Fibroblast of skin of left quadriceps (primary cell): ENCODE measurements around the gene WDFY2.
A peak's percentile ranks its signal among the peaks of the same experiment; 100 is the strongest.
"Not testable (repeated sequence)": the region's sequence is repeated elsewhere in the genome, so short reads cannot be mapped to it uniquely, and the experiment has no call there.

Source experiments
- DNase-seq, 2 experiments: peaks; one replicate each; pipeline ENCODE4 v3.0.0-alpha.2; 2013; ENCODE audit warnings: low read depth in 2 of 2

The WDFY2 gene

GRCh38 chr13:51632591-51633362 is 48.5 kb downstream of the WDFY2 start:
- no peak for DNase-seq

DNA sequence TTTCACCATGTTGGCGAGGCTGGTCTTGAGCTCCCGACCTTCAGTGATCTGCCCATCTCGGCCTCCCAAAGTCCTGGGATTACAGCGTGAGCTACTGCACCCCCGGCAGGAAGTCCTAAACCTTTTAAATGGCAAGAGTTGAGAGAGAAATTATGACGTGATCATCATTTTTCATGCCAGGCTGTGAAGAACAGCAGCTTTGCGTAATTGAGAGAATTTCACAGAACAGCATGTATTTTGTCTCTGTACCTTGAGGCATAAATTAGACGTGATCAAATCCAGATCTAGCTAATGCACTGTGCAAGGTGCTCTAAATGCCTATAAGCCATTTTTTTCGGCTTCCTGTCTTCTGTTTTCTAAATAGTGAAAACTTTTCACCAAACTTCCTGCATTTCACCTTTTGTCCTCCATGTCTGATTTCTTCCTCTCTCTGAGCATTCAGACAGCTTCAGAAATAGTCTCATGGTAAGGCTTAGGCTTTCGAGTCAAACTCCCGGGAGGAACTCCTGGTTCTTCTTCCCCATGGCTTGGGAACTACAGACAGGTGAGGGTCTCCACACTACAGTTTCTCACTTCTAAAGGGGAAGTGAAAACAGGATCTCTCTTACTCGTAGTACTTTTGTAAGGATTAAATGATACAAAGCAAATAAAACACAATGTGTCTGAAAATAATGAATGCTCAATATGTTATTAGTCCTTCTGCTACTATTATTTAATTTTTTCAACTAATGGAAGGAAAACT is 51.0 kb downstream of the WDFY2 start:
- no peak for DNase-seq

DNA sequence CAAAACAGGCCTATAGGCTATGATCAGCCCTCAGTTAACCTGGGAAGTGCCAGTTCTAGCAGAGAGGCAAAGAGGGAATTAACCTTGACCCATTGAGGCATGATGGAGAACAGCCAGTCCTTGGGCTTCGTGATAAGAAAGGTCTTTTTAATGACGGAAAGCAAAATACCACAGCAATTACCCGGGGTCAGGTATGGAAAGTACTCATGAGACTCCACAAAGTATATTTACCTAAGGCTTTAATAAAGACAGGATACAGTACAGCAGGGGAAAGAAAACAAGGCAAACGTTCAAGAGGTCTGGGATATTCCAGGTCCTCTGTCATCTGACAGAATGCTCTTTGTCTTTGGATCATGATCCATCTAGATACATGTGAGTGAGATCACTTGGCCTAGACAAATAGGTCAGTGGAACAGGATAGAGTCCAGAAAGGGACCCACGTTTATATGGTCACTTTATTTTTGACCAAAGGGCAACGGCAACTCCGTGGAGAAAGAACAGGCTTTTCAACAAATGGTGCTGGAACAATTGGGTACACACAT is 52.2 kb downstream of the WDFY2 start:
- DNase-seq, result no peak

DNA sequence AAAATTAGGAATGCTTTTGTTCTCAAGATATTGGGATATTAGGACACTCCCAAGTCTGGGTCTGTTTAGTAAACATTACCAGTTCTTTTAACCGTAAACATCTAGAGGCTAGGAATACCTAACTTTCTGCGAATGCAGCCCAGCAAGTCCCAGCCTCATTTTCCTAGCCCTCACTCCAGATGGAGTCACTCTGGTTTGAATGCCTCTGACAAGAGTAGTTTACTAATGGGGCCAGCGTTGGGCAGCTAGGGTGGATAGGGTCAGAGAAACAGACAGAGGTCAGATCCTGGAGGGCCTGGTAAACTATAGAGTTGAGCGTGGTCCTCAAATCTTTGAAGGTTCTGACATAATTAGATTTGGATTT is 53.6 kb downstream of the WDFY2 start:
- DNase-seq, result no peak

- no peak for DNase-seq
Measured at GRCh38 chr13:51638216-51638871, 54.1 kb downstream of the WDFY2 start.

GRCh38 chr13:51639171-51639570 is 54.9 kb downstream of the WDFY2 start:
- DNase-seq, result no peak

- DNase-seq, result not testable (repeated sequence)
Measured at GRCh38 chr13:51640696-51641095, 56.4 kb downstream of the WDFY2 start.

GRCh38 chr13:51643105-51643881 is 59.0 kb downstream of the WDFY2 start:
- DNase-seq, result peak; percentile 96

DNA sequence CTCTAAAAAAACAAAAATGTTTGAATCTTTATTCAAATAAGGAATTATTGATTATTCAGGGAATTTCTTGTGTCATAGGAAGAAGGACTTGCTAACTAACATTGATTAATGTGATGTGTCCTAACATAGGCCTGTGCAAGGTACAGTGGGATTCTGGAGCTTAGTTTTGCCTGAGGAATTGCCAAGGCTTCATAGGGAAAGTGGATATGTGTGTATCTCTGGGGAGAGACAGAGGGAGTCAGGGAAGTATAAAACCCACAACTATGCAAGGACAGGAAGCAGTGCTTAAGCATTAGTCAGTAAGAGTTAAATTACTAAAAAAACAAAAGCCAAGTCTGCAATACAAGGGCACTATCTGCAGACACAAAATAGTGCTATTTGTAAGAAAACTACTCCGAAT is 59.6 kb downstream of the WDFY2 start:
- peak; percentile 89 to 90 for DNase-seq

DNA sequence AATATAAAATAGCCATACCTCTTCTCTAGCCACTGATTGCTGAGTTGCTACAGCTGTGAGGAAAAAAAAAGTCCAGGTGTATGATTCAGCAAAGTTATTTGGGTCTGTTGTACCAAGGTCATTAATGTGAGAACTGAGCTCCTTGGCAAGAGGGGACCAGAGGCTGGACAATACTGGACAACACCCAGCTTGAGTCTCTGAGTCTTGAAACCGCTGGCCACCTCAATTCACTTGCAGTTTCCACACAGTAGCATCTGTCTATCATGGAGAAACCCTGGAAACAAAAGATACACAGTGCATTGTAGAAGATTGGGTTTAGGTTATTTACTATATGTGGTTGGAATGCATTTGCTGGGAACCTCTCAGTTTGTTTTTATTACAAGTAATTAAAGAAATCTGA is 60.4 kb downstream of the WDFY2 start:
- no peak for DNase-seq

DNA sequence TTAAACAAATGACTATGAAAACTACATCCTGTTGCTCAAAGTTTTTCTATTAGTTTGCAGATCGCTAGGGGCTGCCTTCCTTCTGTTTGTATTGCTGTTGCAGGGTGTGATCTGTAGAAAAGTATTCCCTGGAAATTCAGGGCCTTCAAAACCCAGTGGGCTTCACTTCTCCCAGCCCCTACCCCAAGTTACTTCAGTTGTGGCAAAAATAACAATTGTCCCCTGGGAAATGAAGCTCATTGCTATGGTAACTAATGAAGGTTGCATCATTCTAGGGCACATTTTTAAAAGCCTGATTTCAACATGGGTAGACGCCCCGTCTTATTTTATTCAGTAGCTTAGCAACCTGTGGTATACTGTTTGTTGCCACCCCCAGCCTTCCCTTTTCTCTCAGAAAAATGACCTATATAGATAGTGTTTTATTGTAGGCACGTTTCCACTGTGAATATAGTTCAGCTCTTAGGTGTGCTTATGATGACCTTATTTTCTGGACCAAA is 60.9 kb downstream of the WDFY2 start:
- no peak for DNase-seq

DNA sequence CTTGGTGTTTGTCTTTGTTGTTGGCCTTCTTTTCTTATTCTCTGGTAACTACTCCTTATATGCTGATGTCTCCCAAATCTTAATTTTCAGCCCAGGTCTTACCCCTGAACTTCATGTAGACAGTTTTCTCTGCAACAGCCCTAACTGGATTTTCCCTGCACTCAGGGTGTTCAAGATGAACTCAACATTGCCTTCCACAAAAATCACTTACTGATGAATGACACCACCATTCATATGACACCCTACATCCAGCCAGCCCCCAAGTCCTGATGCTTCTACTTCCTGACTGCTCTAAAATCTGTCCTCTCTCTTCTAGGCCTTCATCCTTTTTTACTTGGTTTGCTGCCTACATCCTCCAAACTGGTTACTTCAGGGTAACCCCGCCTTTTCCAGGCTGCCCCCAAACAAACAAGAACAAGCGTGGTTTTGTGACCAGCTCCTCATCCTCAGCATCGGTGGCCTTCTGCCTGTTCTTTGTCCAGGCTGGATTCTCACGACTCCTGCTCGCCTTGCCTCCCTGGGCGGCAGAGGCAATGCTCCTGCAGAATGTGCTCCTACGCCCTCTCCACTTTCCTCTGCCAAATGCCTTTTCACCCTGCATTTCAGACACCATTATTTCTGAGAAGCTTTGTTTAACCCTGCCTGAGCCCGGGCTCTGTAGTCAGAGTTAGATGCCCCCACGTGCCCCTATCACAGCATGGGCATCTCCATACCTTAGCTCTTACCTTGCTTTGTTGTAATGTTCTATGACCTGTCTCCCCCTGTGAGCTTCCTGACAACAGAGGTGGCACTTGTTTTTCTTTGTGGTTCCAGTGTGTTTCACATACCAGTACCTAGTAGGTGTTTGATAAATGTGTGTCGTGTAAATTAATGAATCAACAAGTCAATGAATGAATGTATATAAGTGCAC is 61.8 kb downstream of the WDFY2 start:
- DNase-seq, result no peak

- no peak for DNase-seq
Measured at GRCh38 chr13:51647067-51647466, 62.8 kb downstream of the WDFY2 start.

DNA sequence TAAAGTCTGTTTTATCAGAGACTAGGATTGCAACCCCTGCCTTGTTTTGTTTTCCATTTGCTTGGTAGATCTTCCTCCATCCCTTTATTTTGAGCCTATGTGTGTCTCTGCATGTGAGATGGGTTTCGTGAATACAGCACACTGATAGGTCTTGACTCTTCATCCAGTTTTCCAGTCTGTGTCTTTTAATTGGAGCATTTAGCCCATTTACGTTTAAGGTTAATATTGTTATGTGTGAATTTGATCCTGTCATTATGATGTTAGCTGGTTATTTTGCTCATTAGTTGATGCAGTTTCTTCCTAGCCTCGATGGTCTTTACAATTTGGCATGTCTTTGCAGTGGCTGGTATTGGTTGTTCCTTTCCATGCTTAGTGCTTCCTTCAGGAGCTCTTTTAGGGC is 67.9 kb downstream of the WDFY2 start:
- not testable (repeated sequence) for DNase-seq

- no peak for DNase-seq
Measured at GRCh38 chr13:51659276-51660127, 75.2 kb downstream of the WDFY2 start.

GRCh38 chr13:51660813-51661212 is 76.6 kb downstream of the WDFY2 start:
- no peak for DNase-seq

- no peak for DNase-seq
Measured at GRCh38 chr13:51663973-51664957, 80.0 kb downstream of the WDFY2 start.

DNA sequence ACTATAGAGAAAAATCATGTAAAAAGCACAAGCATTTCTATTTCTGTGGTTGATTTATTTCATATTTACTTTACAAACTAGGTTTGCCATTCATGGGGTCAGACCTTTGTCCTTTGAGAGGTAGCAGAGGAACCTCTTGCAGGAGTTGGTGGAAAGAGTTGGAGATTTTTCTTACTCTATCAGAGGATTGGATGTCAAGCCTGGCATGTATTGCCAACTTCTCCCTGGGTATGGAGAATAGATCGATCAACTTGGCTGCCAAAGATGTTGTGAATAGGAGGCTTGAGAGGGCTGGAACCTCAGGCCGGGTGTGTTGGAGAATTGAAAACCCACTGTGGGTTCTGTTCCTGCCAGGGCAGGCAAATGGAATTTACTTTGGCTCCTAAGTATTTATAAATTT is 81.2 kb downstream of the WDFY2 start:
- no peak for DNase-seq
